GM21526 (cell line): ENCODE measurements around the gene NACA.

ENCODE experiments used
- ATAC-seq: cut with Tn5 transposase; IDR thresholded peaks from one replicate; pipeline ENCODE4 v1.9.1; 2021; ENCODE audit warnings: moderate library complexity; ENCODE audit not compliant: unreplicated experiment, low FRiP score

Gene NACA

GRCh38 chr12:56694161-56694560 is 30.9 kb downstream of the NACA start:
- no peak for ATAC-seq

GRCh38 chr12:56688846-56689109 is 36.3 kb downstream of the NACA start:
- ATAC-seq = peak; percentile 0

GRCh38 chr12:56688129-56688845 is 36.8 kb downstream of the NACA start, which contains the start of gene PTGES3:
PTGES3 (minus strand) TSS chr12:56688284; CDS start chr12:56687999, 285 bp downstream.
- peak; percentile 55 for ATAC-seq

- peak; percentile 18 for ATAC-seq
These were observed 37.6 kb downstream of the NACA start for GRCh38 chr12:56687223-56688128.

- ATAC-seq = no peak
These were observed 40.2 kb downstream of the NACA start for GRCh38 chr12:56684745-56685359.

- no peak for ATAC-seq
These were observed 42.8 kb downstream of the NACA start for GRCh38 chr12:56682323-56682722.

- no peak for ATAC-seq
These were observed 45.1 kb downstream of the NACA start for GRCh38 chr12:56679883-56680575.

- ATAC-seq = no peak
These were observed 46.2 kb downstream of the NACA start for GRCh38 chr12:56678852-56679251.

- ATAC-seq = no peak
These were observed 47.4 kb downstream of the NACA start for GRCh38 chr12:56677680-56678079.

GRCh38 chr12:56676851-56677580 is 48.1 kb downstream of the NACA start:
- no peak for ATAC-seq

GRCh38 chr12:56671608-56672007 is 53.5 kb downstream of the NACA start:
- ATAC-seq = no peak

GRCh38 chr12:56670836-56671235 is 54.3 kb downstream of the NACA start:
- ATAC-seq = no peak

- ATAC-seq = no peak
These were observed 57.0 kb downstream of the NACA start for GRCh38 chr12:56668197-56668457.
